ENCODE measurements around the gene TRAM2.
A peak's percentile ranks its signal among the peaks of the same experiment; 100 is the strongest.

Gene TRAM2

GRCh38 chr6:52531834-52532233 is 45.0 kb downstream of the TRAM2 start:
- no peak for DNase-seq (ENCODE audit: low read depth in 2 of 2)

GRCh38 chr6:52531396-52531795 is 45.5 kb downstream of the TRAM2 start:
- no peak for DNase-seq (ENCODE audit: low read depth in 2 of 2)

GRCh38 chr6:52530351-52530750 is 46.5 kb downstream of the TRAM2 start:
- DNase-seq (ENCODE audit: low read depth in 2 of 2), result no peak

GRCh38 chr6:52529311-52529710 is 47.5 kb downstream of the TRAM2 start:
- no peak for DNase-seq (ENCODE audit: low read depth in 2 of 2)

- no peak for DNase-seq (ENCODE audit: low read depth in 2 of 2)
These were observed 49.4 kb downstream of the TRAM2 start for GRCh38 chr6:52527436-52527835.

- DNase-seq (ENCODE audit: low read depth in 2 of 2), result no peak
These were observed 50.2 kb downstream of the TRAM2 start for GRCh38 chr6:52526634-52527033.

GRCh38 chr6:52524918-52525317 is 51.9 kb downstream of the TRAM2 start:
- DNase-seq (ENCODE audit: low read depth in 2 of 2), result no peak

- no peak for DNase-seq (ENCODE audit: low read depth in 2 of 2)
These were observed 53.3 kb downstream of the TRAM2 start for GRCh38 chr6:52523378-52524142.

GRCh38 chr6:52522655-52523054 is 54.2 kb downstream of the TRAM2 start:
- no peak for DNase-seq (ENCODE audit: low read depth in 2 of 2)

GRCh38 chr6:52522151-52522626 is 54.7 kb downstream of the TRAM2 start:
- no peak for DNase-seq (ENCODE audit: low read depth in 2 of 2)

GRCh38 chr6:52519618-52520017 is 57.2 kb downstream of the TRAM2 start:
- no peak for DNase-seq (ENCODE audit: low read depth in 2 of 2)

GRCh38 chr6:52518279-52518945 is 58.4 kb downstream of the TRAM2 start:
- DNase-seq (ENCODE audit: low read depth in 2 of 2), result no peak

GRCh38 chr6:52517502-52518278 is 59.2 kb downstream of the TRAM2 start:
- peak in 1 of 2 donors; percentile 12 for DNase-seq (ENCODE audit: low read depth in 2 of 2)

- no peak for DNase-seq (ENCODE audit: low read depth in 2 of 2)
These were observed 59.9 kb downstream of the TRAM2 start for GRCh38 chr6:52516943-52517342.

- no peak for DNase-seq (ENCODE audit: low read depth in 2 of 2)
These were observed 60.6 kb downstream of the TRAM2 start for GRCh38 chr6:52516269-52516668.

- no peak for DNase-seq (ENCODE audit: low read depth in 2 of 2)
These were observed 61.5 kb downstream of the TRAM2 start for GRCh38 chr6:52515219-52515960.

- DNase-seq (ENCODE audit: low read depth in 2 of 2), result no peak
These were observed 62.3 kb downstream of the TRAM2 start for GRCh38 chr6:52514514-52514913.

- DNase-seq (ENCODE audit: low read depth in 2 of 2), result no peak
These were observed 63.0 kb downstream of the TRAM2 start for GRCh38 chr6:52513896-52514295.

- DNase-seq (ENCODE audit: low read depth in 2 of 2), result no peak
These were observed 63.4 kb downstream of the TRAM2 start for GRCh38 chr6:52513464-52513863.

- no peak for DNase-seq (ENCODE audit: low read depth in 2 of 2)
These were observed 64.7 kb downstream of the TRAM2 start for GRCh38 chr6:52512199-52512598.

GRCh38 chr6:52511572-52512151 is 65.2 kb downstream of the TRAM2 start:
- no peak for DNase-seq (ENCODE audit: low read depth in 2 of 2)
